SK-N-SH treated with all-trans-retinoic acid at 6 μM for 48 hours (cell line): ENCODE measurements around the gene HABP4.

ENCODE experiments used
- ARNTL ChIP-seq: fragments of 450-650 bp; formaldehyde crosslinking; IDR thresholded peaks from 2 replicates; pipeline ENCODE4 v1.5.0; 2020; ENCODE audit warnings: low read depth, mild to moderate bottlenecking, moderate library complexity, borderline replicate concordance
- ESRRG ChIP-seq: fragments of 250-450 bp; sonication (Bioruptor Pico); IDR thresholded peaks from 2 replicates; pipeline ENCODE4 v1.6.1; 2021; ENCODE audit warnings: mild to moderate bottlenecking
- TF ChIP-seq, protein P1 (sequence below): fragments of 250-450 bp; sonication (Bioruptor Pico); IDR thresholded peaks from 2 replicates; pipeline ENCODE4 v1.8.0; 2020; ENCODE audit warnings: mild to moderate bottlenecking, moderate library complexity, borderline replicate concordance

DNA sequence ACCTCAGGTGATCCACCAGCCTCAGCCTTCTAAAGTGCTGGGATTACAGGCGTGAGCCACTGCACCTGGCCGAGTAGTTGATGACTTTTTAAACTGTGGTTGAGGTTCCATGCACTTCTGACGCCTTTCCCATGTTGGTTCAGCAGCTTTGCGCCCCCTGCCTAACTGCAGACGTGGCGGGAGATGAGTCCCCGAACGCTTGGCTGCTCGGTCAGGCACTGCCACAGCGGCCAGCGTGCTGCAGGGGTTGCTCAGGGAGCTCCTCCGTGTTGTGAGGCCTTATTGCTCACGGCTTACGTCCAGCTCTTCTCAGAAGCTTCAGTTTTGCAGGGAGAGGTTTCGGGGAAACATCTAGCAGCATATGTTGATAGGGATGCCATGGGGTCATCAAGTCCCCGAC, 35.3 kb downstream of the HABP4 start:
- no peak for TF ChIP-seq ARNTL (CRISPR knock-in tag)
- no peak for TF ChIP-seq ESRRG (CRISPR knock-in tag)
- TF ChIP-seq, protein P1, sequence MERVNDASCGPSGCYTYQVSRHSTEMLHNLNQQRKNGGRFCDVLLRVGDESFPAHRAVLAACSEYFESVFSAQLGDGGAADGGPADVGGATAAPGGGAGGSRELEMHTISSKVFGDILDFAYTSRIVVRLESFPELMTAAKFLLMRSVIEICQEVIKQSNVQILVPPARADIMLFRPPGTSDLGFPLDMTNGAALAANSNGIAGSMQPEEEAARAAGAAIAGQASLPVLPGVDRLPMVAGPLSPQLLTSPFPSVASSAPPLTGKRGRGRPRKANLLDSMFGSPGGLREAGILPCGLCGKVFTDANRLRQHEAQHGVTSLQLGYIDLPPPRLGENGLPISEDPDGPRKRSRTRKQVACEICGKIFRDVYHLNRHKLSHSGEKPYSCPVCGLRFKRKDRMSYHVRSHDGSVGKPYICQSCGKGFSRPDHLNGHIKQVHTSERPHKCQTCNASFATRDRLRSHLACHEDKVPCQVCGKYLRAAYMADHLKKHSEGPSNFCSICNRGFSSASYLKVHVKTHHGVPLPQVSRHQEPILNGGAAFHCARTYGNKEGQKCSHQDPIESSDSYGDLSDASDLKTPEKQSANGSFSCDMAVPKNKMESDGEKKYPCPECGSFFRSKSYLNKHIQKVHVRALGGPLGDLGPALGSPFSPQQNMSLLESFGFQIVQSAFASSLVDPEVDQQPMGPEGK (CRISPR knock-in tag): no peak
